Daoy (cell line): ENCODE data around the gene FANCL. TPM values are rescaled to one million over a fixed set of nuclear protein-coding genes. Genes with fewer than 3 reads are reported as not detected.
"Not testable (repeated sequence)": the region's sequence is repeated elsewhere in the genome, so short reads cannot be mapped to it uniquely, and the experiment has no call there.

Source experiments
- DNase-seq: peaks from one replicate; pipeline ENCODE4 v3.0.0-alpha.2; 2015; ENCODE audit warnings: low read depth
- total RNA-seq: library from RNA; depleted of rRNA; stranded (reverse); fragments of >200 nt; shearing (Covaris generic); gene quantifications from 2 replicates; pipeline ENCODE4 v1.2.3, GENCODE V29; 2014; rRNA removed

FANCL gene
- 33.6 and 40.3 TPM in 2 replicates for total RNA-seq

DNA sequence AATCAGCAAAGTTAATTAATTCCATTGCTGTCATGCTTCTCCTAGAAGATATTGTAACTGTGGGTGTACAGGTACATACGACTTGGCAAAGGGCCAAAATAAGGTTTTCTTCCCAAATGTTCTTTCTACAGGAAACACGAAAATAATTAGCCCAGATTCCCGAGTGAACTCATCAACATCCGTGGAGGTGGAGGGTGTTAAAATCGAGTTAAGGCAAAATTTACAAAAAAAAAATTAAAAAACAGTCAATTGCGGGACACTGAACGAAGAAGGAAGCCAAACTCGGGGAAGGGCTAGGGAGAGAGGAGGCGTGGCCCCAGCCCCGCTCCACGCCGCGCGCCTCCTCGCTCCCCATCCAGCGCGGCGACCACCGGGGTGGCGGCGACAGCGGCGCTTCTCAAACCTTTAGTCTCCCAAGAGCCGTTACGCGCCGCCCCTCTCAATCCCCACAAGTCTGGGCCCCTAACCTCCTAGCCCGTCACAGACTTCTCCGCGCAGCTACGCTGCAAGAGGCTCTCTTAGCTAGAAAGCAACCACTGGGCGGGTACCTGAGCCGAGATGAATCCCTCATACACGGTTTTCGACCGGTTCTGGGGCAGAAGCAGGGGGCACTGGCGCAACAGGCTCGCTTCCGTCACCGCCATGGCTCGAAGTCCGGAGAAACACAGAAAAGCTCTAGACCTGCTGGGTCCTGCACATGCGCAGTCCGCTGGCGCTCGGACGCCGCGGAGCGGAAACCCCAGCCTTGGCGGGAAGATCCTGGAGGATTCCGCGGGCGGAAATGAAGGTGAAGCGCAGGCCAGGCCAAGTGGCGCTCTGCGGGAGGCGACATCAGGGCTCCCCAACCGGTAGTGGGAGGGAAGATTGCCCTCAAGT is at the start of gene FANCL:
TSS of gene FANCL (minus strand) at position 656 of the 876 bp plus-strand sequence. CDS start at position 644, 12 bp downstream.
- DNase-seq: peak; percentile 92

DNA sequence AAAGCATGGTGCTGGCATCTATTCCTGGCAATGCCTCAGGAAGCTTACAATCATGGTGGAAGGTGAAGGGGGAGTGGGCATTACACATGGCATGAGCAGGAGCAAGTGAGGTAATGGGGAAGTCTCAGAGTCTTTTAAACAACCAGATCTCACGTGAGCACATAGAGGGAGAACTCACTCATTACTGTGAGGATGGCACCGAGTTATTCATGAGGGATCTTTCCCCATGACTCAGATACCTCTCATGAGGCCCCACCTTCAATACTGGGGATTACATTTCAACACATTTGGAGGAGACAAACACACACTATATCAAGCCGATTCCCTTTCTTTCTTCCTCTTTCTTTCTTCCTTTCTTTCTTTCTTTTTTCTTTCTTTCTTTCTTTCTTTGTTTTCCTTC is 47.9 kb upstream of the FANCL start:
- DNase-seq: peak; percentile 70

DNA sequence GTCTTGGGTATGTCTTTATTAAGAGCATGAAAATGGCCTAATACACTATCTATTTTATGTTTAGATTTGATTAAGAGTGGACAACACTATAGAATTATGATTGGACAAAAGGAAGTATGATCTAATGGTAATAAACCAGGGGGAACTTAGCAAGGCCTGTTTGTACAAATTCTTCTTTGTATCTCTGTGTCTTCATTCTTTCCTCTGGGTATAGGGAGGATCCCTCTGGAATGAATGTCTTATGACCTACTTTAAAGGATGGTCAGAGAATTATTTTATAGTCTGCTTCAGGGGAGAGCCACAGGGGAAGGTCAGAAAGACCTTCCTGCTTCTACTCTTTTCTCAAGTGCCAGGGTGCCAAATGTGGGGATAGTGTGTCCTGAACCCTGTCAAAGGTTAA is 42.8 kb upstream of the FANCL start:
- DNase-seq: no peak

DNA sequence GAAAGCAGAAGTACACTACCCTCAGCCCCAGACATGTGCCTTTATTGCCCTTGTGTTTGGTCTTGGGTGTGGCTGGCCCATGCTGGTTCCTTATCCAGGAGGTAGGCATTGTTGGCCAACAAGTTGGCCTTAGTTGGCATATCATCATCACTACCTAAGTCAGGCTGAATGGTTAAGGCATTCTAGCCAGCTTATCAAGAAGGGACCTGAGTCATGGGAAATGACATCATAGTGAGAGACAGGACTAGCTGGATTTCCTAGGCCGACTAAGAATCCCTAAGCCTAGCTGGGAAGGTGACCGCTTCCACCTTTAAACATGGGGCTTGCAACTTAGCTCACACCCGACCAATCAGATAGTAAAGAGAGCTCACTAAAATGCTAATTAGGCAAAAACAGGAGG is 34.0 kb upstream of the FANCL start:
- peak; percentile 46 for DNase-seq

DNA sequence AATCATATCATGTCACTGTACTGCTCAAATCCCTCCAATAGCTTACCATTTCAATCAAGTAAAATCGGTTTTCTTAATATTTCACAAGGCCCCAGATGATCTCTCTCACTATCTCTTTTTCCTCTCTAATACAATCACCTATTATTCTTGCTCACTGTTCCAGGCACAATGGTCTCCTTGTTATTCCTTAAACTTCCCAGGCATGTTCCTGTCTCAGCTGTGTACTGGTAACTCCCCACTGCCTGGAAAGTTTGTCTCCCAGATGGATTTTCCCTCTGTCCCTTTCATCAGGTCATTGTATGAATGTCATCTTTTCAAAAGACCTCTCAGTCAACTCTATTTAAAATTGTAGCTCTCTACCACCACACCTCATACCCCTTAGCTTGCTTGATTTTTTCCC is 30.7 kb upstream of the FANCL start:
- DNase-seq: no peak

DNA sequence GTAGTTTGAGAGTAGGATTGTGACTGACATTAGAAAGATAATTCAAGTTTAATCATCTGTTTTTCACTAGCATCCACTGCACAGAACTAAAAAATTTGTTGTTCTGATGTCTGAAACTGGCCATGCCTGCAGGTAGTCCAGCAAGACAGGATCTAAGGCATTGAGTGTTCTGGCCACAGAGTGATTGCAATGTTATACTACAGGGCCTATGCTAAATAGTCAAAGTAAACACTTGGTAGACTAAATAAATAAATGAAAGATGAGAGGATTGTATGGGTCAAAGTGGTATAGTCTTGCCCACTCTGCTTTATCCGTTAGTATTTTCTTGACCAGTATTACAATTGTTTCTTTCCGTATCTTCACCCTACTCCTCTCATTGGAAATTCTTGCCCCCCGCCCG is 27.6 kb upstream of the FANCL start:
- no peak for DNase-seq

DNA sequence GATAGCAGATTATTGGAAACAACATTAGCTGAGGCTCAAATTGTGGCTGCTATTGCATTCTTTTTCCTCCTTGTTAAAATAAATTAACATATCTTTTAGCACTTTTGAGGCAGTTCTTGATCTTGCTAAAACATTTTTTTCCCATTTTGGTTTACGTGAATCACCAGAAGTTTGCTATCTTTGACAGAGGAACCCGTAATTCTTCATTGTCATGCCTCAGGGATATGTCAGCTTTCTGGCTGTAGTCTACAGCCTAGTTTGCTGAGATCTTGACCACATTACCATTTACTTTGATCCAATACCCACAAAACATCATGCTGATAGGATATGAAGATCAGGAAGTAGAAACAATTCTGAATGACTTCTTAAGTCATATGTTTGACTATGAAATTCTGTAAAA is 25.1 kb upstream of the FANCL start:
- no peak for DNase-seq

DNA sequence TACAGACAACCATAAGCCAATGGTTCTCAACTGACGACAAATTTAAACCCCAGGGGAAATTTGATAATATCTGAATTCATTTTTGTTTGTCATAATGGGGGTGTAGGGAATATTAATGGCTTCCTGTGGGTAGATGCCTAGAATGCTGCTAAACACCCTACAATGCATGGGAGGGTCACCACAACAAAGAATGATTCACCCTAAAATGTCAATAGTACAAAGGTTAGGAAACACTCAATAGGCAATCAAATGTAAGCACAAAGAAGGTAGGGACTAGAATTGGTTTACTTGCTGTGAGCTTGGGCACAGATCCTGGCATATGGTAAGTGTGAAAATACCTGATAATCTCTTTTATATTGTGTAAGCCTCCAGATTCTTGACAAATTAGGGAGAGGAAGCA is 20.1 kb upstream of the FANCL start:
- DNase-seq: no peak

DNA sequence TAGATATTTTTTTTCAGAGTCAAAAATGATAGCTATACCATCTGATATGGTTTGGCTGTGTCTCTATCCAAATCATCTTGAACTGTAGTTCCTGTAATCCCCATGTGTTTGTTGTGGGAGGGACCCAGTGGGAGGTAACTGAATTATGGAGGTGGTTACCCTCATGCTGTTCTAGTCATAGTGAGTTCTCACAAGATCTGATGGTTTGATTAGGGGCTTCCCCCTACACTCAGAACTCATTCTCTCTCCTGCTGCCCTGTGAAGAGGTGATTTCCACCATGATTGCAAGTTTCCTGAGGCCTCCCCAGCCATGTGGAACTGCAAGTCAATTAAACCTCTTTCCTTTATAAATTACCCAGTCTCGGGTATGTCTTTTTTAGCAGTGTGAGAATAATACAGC is 17.3 kb upstream of the FANCL start:
- DNase-seq: not testable (repeated sequence)

DNA sequence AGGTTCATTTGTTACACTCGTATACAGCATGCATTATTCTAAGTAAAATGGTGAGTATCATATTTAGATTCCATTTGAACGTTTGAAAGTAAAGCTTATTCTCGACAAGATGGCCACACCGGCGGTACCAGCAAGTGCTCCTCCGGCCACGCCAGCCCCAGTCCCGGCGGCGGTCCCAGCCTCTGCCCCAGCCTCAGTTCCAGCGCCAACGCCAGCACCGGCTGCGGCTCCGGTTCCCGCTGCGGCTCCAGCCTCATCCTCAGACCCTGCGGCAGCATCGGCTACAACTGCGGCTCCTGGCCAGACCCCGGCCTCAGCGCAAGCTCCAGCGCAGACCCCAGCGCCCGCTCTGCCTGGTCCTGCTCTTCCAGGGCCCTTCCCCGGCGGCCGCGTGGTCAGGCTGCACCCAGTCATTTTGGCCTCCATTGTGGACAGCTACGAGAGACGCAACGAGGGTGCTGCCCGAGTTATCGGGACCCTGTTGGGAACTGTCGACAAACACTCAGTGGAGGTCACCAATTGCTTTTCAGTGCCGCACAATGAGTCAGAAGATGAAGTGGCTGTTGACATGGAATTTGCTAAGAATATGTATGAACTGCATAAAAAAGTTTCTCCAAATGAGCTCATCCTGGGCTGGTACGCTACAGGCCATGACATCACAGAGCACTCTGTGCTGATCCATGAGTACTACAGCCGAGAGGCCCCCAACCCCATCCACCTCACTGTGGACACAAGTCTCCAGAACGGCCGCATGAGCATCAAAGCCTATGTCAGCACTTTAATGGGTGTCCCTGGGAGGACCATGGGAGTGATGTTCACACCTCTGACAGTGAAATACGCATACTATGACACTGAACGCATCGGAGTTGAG is 10.4 kb upstream of the FANCL start:
- DNase-seq: not testable (repeated sequence)

DNA sequence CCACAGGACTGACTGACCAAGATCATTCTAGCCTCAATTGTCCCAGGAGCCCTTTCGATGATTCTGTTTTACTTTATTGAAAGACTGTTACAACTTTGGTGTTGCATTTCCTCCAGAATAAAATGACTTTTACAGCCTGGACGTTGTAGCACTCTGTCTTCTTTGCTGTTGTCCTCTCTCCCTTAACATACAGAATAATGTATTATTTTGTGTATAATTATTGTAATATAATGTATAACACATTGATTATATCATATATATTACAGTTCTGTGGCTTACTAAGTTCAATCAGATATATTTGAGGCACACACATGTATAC is 380 bp upstream of the FANCL start:
- DNase-seq: no peak

DNA sequence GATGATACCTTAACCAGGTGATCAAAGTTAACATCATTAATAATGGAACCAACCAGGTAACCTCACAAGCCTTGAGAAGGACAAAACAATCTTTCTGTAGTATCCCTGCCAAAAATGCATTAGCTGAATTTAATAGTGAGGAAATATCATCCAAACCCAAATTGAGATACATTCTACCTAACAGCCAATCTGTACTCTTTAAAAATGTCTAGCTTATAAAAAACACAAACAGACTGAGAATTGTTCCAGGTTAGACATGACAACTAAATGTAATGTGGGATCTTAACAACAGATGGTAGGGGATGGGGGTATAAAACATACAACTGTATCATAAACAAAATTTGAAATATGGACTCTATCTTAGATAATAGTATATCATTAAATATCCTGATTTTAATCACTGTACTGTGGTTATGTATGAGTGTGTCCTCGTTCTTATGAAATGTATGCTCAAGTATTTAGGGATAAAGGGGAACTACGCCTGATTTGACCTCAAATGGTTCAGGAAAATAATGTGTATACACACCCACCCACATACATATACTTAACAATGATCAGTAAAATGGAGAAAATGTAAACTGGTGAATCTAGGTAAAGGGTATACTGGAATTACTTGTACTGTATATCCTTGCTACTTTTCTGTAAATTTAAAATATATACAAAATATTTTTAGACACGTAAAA is 1.7 kb downstream of the FANCL start:
- DNase-seq: no peak

DNA sequence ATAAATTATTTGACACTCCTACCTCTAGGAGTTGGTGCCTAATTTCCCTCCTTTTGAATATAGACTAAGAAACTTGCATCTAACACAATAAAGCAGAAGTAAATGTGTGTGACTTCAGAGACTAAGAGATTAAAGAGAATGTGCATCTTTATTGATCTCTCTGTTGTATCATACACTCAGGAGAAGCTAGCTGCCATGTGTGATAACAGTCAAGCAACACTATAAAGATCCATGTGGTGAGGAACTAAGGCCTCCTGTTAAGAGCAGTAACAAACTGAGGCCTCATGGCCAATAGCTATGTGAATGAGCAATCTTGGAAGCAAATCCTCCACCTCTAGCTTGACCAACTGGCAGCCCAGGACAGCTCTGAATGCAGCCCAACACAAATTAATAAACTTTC is 3.4 kb downstream of the FANCL start:
- no peak for DNase-seq

DNA sequence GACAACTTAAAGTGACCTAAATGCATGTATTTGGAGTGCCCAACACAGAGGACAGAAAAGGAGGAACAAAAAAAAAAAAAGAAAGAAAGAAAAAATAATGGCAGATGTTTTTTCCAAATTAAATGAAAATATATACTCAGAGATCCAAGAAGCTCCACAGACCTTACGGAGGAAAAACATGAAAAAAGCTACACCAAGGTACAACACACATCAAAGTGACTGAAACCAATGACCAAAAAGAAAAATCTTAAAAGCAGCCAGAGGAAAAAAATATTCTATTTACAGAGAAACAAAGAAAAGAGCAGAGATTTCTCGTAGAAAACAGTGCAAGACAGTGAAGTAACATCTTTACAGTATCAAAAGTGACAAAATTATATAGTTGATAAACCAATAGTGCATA is 5.1 kb downstream of the FANCL start:
- DNase-seq: no peak

DNA sequence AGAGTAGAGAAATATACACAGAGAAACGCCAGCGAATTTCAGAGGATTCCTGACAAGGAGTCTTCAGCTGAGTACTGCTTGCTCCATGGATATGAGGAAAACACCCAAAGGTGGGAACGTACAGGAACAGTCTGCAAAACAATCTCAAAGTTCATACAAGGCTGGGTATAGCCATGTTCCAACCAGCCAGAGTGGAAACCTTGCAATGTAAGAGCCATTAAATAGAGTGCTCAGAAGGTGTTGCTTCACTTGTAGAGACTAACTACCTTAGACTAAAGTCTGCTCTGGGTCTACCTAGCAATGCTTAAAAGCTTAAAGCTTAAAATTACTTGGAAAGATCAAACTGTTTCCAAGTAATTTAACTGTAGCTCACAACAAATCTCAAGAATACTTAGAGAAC is 6.0 kb downstream of the FANCL start:
- DNase-seq: no peak

DNA sequence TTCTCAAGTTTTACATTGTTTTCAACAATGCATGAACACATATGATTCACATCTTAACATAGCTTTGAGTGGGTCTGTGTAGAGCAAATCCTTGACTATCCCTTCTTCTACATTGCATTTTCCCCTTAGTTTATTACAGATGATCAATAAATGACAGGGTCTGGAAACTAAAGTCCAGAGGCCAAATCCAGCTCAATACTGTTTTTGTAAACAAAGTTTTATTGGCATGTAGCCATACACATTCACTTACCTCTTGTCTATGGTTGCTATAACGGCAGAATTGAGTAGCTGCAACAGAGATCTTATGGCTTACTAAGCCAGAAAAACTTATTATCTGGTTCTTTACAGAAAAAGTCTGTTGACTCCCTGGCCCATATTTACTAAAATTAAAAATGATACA is 12.8 kb downstream of the FANCL start:
- no peak for DNase-seq

DNA sequence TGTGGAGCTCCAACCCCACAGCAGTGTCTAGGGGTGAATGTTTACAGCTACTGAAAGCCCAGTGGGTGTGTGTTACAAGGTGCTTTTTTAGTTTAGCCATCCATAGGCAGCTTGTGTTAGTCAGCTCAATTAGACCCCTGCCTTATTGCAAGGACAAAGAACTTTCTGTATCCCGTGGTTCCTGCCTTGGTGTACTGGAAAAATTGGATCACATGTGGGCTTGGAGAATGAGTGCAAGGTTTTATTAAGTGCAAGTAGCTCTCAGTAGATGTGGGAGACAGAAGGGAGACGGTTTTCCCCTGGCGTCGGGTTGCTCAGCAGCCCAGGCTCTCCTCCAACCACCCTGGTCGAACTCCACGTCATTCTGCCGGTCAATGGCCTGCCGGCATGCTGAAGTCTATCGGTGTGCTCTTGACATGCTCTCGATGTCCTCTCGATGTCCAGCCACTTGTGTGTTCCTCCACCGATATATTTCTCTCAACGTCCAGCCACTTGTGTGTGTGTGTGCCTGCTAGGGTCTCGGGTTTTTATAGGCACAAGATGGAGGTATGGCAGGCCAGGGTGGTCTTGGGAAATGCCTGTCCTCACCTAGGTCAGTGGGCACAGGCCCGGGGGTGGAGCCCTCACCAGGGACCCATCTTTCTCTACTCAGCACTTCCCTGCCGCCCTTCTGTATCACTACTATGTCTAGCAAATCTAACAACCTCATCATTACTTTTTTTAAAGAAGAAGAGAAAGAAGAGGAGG is 13.8 kb downstream of the FANCL start:
- DNase-seq: no peak

DNA sequence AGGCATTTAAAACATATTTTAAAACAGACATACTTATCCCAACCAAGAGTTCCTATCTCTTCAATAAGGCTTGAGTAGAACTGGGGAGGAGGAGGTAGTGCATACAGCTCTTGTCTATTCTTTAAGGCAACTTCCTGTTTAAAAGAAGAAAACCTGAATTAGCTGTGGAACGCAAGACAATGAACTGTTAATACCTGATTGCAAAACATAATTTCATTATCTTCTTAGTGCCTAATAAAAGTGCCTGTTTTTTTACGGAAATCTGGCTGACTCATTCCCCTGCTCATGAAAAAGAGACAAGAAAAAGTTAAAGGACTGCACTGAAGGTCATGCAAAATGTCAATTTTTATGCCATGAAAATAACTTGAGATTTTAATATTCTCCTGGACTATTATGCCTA is 19.2 kb downstream of the FANCL start:
- DNase-seq: no peak

DNA sequence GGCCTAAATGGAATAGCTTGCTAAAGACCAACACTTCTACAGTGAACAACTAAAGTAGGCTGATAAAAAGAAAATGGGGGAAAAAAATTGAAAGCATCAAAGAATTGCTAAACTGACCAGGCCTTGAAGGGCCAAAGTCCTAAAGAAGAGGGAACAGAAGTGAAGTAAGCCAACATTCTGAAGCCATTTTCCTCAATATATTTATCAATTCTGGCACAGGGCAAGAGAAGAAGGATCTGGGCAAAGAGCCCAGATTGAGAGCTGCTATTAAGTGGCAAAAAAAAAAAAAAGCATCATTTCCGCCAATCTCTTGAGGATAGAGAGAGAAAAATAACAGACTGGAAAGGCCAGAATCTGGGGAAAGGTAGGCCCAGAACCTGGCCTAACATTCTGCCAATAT is 25.7 kb downstream of the FANCL start:
- DNase-seq: no peak

DNA sequence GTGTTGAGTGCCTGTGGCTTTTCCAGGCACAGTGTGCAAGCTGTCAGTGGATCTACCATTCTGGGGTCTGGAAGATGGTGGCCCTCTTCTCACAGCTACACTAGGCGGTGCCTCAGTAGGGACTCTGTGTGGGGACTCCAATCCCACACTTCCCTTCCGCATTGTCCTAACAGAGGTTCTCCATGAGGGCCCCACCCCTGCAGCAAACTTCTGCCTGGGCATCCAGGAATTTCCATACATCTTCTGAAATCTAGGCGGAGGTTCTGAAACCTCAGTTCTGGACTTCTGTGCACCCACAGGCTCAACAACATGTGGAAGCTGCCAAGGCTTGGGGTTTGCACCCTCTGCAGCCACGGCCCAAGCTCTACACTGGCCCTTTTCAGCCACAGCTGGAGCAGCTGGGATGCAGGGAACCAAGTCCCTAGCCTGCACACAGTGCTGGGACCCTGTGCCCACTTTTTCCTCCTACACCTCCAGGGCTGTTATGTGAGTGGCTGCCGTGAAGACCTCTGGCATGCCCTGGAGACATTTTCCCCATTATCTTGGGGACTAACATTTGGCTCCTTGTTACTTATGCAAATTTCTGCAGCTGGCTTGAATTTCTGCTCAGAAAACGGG is 30.1 kb downstream of the FANCL start:
- DNase-seq: not testable (repeated sequence)

DNA sequence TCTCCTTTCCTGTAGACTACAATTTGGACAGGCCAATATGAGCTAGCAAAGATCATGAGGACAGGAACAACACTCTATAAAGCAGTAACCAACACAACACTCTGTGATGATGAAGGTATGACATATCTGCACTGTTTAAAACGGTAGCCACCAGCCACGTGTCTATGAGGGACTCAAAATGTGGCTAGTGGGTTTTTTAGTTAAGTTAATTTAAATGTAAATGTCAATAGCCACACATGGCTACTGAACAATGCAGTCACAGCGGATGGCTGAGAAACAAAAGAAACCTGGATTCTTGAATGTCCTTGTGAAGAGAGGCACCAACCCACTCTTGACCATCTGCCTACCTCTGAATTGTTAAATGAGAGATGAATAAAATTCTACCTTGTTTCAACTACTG is 33.9 kb downstream of the FANCL start:
- no peak for DNase-seq
